HCT116 (cell line): ENCODE results near the gene VAMP7. TPM values are rescaled to one million over a fixed set of nuclear protein-coding genes. Genes with fewer than 3 reads are reported as not detected.

Experiments used
- ATAC-seq: fragments of 200-7000 bp; cut with Tn5 transposase; 2 replicates; pipeline ENCODE4 v1.9.1; 2020; ENCODE audit warnings: mild to moderate bottlenecking, moderate library complexity
- BruUV-seq: library from RNA; stranded (reverse); fragments of 400-500 nt; replicated peaks from 2 replicates; lab custom pipeline; 2021; lab: Mats Ljungman, UMichigan
- CTCF ChIA-PET: fragments of 300-600 bp; sonication (Branson Sonifier 250); formaldehyde crosslinking; loops from one replicate; lab custom pipeline; 2021; ENCODE audit warnings: antibody characterized with exemption; lab: Charles Lee
- POLR2A ChIA-PET: fragments of 300-600, 350-600 bp; sonication (Branson Sonifier 250); formaldehyde crosslinking; loops from one replicate; lab custom pipeline; 2021; ENCODE audit warnings: antibody characterized with exemption; lab: Charles Lee
- RAD21 ChIA-PET, 2 experiments: fragments of 300-600 bp; sonication (Branson Sonifier 250); formaldehyde crosslinking; loops; one replicate each; lab custom pipeline; 2023; ENCODE audit warnings: low total read pairs in 2 of 2; ENCODE audit not compliant: uncharacterized antibody in 2 of 2, unreplicated experiment in 2 of 2, low non-redundant PET in 1 of 2; lab: Charles Lee
- DNase-seq: peaks from one replicate; pipeline ENCODE4 v3.0.0-alpha.2; 2010; ENCODE audit warnings: low read depth, low spot score
- H2AFZ ChIP-seq: fragments of 200-600 bp; shearing (Covaris generic), sonication (generic); 2 replicates; pipeline ENCODE4 v1.6.1; 2017; ENCODE audit warnings: low read depth, mixed run types, mixed read lengths, antibody characterized with exemption, low read length; ENCODE audit not compliant: poor library complexity, severe bottlenecking
- H3K27ac ChIP-seq: 2 replicates; pipeline ENCODE4 v1.5.1; 2012; ENCODE audit warnings: low read depth, low read length
- H3K27me3 ChIP-seq: fragments of 200-600 bp; sonication (generic); 2 replicates; pipeline ENCODE4 v1.6.1; 2016; ENCODE audit warnings: mixed run types, low read length, mixed read lengths; ENCODE audit not compliant: insufficient read depth
- H3K36me3 ChIP-seq, 2 experiments: fragments of 200-500 bp in 1 of 2; fragments of 200-600 bp in 1 of 2; sonication (Bioruptor generic) in 1 of 2; sonication (generic) in 1 of 2; 2 replicates each; pipeline versions ENCODE4 v1.5.1 to v1.6.1; 2014 to 2016; ENCODE audit warnings: low read length in 2 of 2, inconsistent platforms in 1 of 2, mixed read lengths in 1 of 2, mixed run types in 1 of 2; ENCODE audit not compliant: insufficient read depth in 2 of 2, control insufficient read depth in 1 of 2
- H3K4me1 ChIP-seq, 2 experiments: fragments of 200-600 bp in 1 of 2; sonication (generic) in 1 of 2; 2 replicates each; pipeline versions ENCODE4 v1.5.1 to v1.6.1; 2012 to 2017; ENCODE audit warnings: low read length in 2 of 2, inconsistent platforms in 1 of 2, mild to moderate bottlenecking in 1 of 2, mixed read lengths in 1 of 2, mixed run types in 1 of 2, moderate library complexity in 1 of 2; ENCODE audit not compliant: insufficient read depth in 2 of 2, control insufficient read depth in 1 of 2
- H3K4me2 ChIP-seq: fragments of 200-600 bp; sonication (generic); 2 replicates; pipeline ENCODE4 v1.6.1; 2017; ENCODE audit warnings: mixed run types, low read length, mixed read lengths
- H3K4me3 ChIP-seq, 2 experiments: fragments of 200-600 bp in 1 of 2; sonication (generic) in 1 of 2; replicated peaks in 1 of 2; 2 replicates each; pipeline ENCODE4 v1.5.1; 2011 to 2016; ENCODE audit warnings: low read length in 2 of 2, control low read depth in 1 of 2, low read depth in 1 of 2, mild to moderate bottlenecking in 1 of 2, mixed read lengths in 1 of 2, mixed run types in 1 of 2
- H3K79me2 ChIP-seq: fragments of 200-600 bp; sonication (generic); 2 replicates; pipeline ENCODE4 v1.6.1; 2017; ENCODE audit warnings: mild to moderate bottlenecking, mixed run types, low read length, moderate library complexity, mixed read lengths; ENCODE audit not compliant: insufficient read depth
- H3K9ac ChIP-seq: fragments of 200-600 bp; sonication (generic); 2 replicates; pipeline ENCODE4 v1.6.1; 2016; ENCODE audit warnings: low read length, mixed read lengths
- H3K9me2 ChIP-seq: fragments of 200-600 bp; sonication (generic), shearing (Covaris generic); 2 replicates; pipeline ENCODE4 v1.6.1; 2017; ENCODE audit warnings: mixed run types, mild to moderate bottlenecking, moderate library complexity; ENCODE audit not compliant: insufficient read depth
- H3K9me3 ChIP-seq, 2 experiments: fragments of 200-500 bp in 1 of 2; fragments of 200-600 bp in 1 of 2; sonication (Bioruptor generic) in 1 of 2; sonication (generic) in 1 of 2; 2 replicates each; pipeline ENCODE4 v1.6.1; 2014 to 2017; ENCODE audit warnings: low read length in 2 of 2, mixed read lengths in 2 of 2, inconsistent platforms in 1 of 2, low read depth in 1 of 2, mild to moderate bottlenecking in 1 of 2, mixed run types in 1 of 2, moderate library complexity in 1 of 2; ENCODE audit not compliant: control insufficient read depth in 1 of 2, insufficient read depth in 1 of 2
- H4K20me1 ChIP-seq: fragments of 200-600 bp; sonication (generic), shearing (Covaris generic); 2 replicates; pipeline ENCODE4 v1.6.1; 2017; ENCODE audit warnings: mixed run types, mild to moderate bottlenecking, moderate library complexity; ENCODE audit not compliant: insufficient read depth
- ATF3 ChIP-seq: IDR thresholded peaks from 2 replicates; pipeline ENCODE4 v1.6.1; 2012
- CEBPB ChIP-seq: IDR thresholded peaks from 2 replicates; pipeline ENCODE4 v1.6.1; 2012; ENCODE audit warnings: low read depth
- FOSL1 ChIP-seq: IDR thresholded peaks from 2 replicates; pipeline ENCODE4 v1.6.1; 2012; ENCODE audit warnings: low read depth
- JUND ChIP-seq: IDR thresholded peaks from 2 replicates; pipeline ENCODE4 v1.6.1; 2012
- MAX ChIP-seq: IDR thresholded peaks from 2 replicates; pipeline ENCODE4 v1.6.1; 2012
- POLR2A ChIP-seq: IDR thresholded peaks from 2 replicates; pipeline ENCODE4 v1.7.0; 2011; ENCODE audit warnings: borderline replicate concordance; ENCODE audit not compliant: insufficient read depth, insufficient read length; ENCODE audit errors: extremely low read depth
- POLR2AphosphoS5 ChIP-seq: IDR thresholded peaks from 2 replicates; pipeline ENCODE4 v1.6.1; 2011; ENCODE audit warnings: mild to moderate bottlenecking, low read depth, low read length, moderate library complexity
- RAD21 ChIP-seq: IDR thresholded peaks from 2 replicates; pipeline ENCODE4 v1.6.1; 2012; ENCODE audit warnings: low read depth, mild to moderate bottlenecking
- TCF7L2 ChIP-seq: IDR thresholded peaks from 2 replicates; pipeline ENCODE4 v1.7.0; 2011; ENCODE audit warnings: borderline replicate concordance, inconsistent platforms; ENCODE audit not compliant: insufficient read depth, insufficient read length; ENCODE audit errors: extremely low read depth
- YY1 ChIP-seq: IDR thresholded peaks from 2 replicates; pipeline ENCODE4 v1.6.1; 2011; ENCODE audit warnings: low read length, low read depth, moderate library complexity, mild to moderate bottlenecking; ENCODE audit not compliant: insufficient replicate concordance; ENCODE audit errors: extremely low read depth
- ZBTB33 ChIP-seq: IDR thresholded peaks from 2 replicates; pipeline ENCODE4 v1.6.1; 2011; ENCODE audit warnings: mild to moderate bottlenecking, low read length, moderate library complexity; ENCODE audit not compliant: insufficient replicate concordance; ENCODE audit errors: extremely low read depth
- intact Hi-C: fragments of 100-400 bp; cut with micrococcal nuclease; formaldehyde crosslinking; loops from 2 replicates; pipeline ENCODE4 v1.10.0; 2022
- total RNA-seq: library from RNA; stranded (reverse); gene quantifications from one replicate; pipeline ENCODE4 v1.2.1, GENCODE V29; 2021; ENCODE audit not compliant: unreplicated experiment

VAMP7 gene
- total RNA-seq, 1 experiment from 2014 or later, result 32.8 TPM

- CTCF ChIA-PET, result no interaction called here
- no TSS peak for BruUV-seq
These were observed 15.4 kb downstream of the VAMP7 start for GRCh38 chrX:155896512-155896911.

GRCh38 chrX:155899366-155899765, 18.2 kb downstream of the VAMP7 start:
- Histone ChIP-seq H3K36me3 (0 out of 4 replicates have a peak, but pooled peaks cover 4% of the 10 kb centered on the region in 2 experiments), H4K20me1 (no peaks in the 10 kb centered on the region), H3K79me2 (0 out of 2 replicates have a peak, but pooled peaks cover 3% of the 10 kb centered on the region), H3K4me2 (no peak overlapping the region), H3K4me3 (no peak overlapping the region), H3K27ac (no peak overlapping the region), H3K4me1 (no peaks in the 10 kb centered on the region), H2AFZ (no peak overlapping the region), H3K9ac (no peak overlapping the region)
- ChIA-PET RAD21 (no interaction called here), POLR2A (no interaction called here), CTCF (no interaction called here)
- ATAC-seq, result no peak
- intact Hi-C loops, result no loop called here
- no peak for TF ChIP-seq POLR2A
- TF ChIP-seq RAD21, result no peak
- no peak for TF ChIP-seq YY1
- no peak for TF ChIP-seq JUND
- TF ChIP-seq MAX, result no peak
- TF ChIP-seq TCF7L2, result no peak
- TF ChIP-seq POLR2AphosphoS5, result no peak
- no peak for TF ChIP-seq ATF3
- TF ChIP-seq, all 23 proteins: peak for 0
- Histone ChIP-seq H3K9me2 (no peaks in the 10 kb centered on the region), H3K27me3 (no peaks in the 10 kb centered on the region), H3K9me3 (no peaks in the 10 kb centered on the region)
- no TSS peak for BruUV-seq
- no peak for DNase-seq

More at GRCh38 chrX:155896512-155896911, 15.4 kb downstream of the VAMP7 start:
- H2AFZ ChIP-seq, result no peak overlapping the region
- peaks cover 4% of the 10 kb centered on the region in 2 experiments; a peak in 1 of 4 replicates for H3K36me3 ChIP-seq
- DNase-seq, result no peak
- no peaks in the 10 kb centered on the region for H3K4me1 ChIP-seq
- no peak overlapping the region for H3K9ac ChIP-seq
- no peak for TF ChIP-seq ZBTB33
- no peak for TF ChIP-seq FOSL1
- TF ChIP-seq CEBPB, result no peak
- TF ChIP-seq JUND, result no peak
- no peak for TF ChIP-seq MAX
- TF ChIP-seq, all 23 proteins: peak for 0
- Histone ChIP-seq H3K27me3 (no peaks in the 10 kb centered on the region), H3K79me2 (0 out of 2 replicates have a peak, but pooled peaks cover 3% of the 10 kb centered on the region), H3K9me3 (no peaks in the 10 kb centered on the region), H3K4me3 (no peak overlapping the region), H3K9me2 (no peaks in the 10 kb centered on the region), H3K4me2 (no peak overlapping the region), H3K27ac (no peak overlapping the region), H4K20me1 (no peaks in the 10 kb centered on the region)
- RAD21 ChIA-PET, result no interaction called here
- intact Hi-C loops, result no loop called here
- ATAC-seq, result no peak
- POLR2A ChIA-PET, result no interaction called here
